ENCODE results near the gene ABCC10. TPM values are rescaled to one million over a fixed set of nuclear protein-coding genes. Genes with fewer than 3 reads are reported as not detected.
"Not testable (repeated sequence)": the region's sequence is repeated elsewhere in the genome, so short reads cannot be mapped to it uniquely, and the experiment has no call there.

The ABCC10 gene
- total and polyA plus RNA-seq, 12 donors = 7.1 to 44.3 (median 10.9) TPM

DNA sequence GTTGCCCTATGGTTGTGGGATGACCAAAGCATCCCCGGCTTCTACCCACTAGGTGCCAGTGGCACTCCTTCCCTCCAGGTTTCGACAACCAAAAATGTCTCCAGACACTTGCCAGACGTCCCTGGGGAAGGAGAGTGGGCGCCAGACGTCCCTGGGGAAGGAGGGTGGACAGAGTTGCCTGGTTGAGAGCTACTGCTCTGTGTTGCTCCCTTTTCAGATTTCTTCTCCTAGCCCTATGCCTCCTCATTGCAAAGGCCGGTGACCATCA is 69.7 kb downstream of the ABCC10 start:
- WGBS, 2 donors = 65 to 75% methylated on average over 6 of the region's 6 CpGs
- Histone ChIP-seq H3K27me3 (no peaks in the 10 kb centered on the region), H3K4me1 (peaks cover under 1 to 80% (median 43%) of the 10 kb centered on the region in 9 donors), H3K36me3 (peaks cover 0 to 43% (median 17%) of the 10 kb centered on the region in 9 donors), H3K27ac (peak overlapping the region in 3 of 10 donors; percentile 39 to 74 (median 58)), H3K4me3 (no peak overlapping the region), H3K9me3 (no peaks in the 10 kb centered on the region)
- TF ChIP-seq, protein P1, sequence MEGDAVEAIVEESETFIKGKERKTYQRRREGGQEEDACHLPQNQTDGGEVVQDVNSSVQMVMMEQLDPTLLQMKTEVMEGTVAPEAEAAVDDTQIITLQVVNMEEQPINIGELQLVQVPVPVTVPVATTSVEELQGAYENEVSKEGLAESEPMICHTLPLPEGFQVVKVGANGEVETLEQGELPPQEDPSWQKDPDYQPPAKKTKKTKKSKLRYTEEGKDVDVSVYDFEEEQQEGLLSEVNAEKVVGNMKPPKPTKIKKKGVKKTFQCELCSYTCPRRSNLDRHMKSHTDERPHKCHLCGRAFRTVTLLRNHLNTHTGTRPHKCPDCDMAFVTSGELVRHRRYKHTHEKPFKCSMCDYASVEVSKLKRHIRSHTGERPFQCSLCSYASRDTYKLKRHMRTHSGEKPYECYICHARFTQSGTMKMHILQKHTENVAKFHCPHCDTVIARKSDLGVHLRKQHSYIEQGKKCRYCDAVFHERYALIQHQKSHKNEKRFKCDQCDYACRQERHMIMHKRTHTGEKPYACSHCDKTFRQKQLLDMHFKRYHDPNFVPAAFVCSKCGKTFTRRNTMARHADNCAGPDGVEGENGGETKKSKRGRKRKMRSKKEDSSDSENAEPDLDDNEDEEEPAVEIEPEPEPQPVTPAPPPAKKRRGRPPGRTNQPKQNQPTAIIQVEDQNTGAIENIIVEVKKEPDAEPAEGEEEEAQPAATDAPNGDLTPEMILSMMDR (IDR thresholded peaks at IDR 0.05) = no peak
- DNase-seq (no peak), ATAC-seq (no peak)
- intact Hi-C loops (cut with DNase I) = loop anchor here in 5 of 10 donors (2.0 to 10.0 kb wide), 5 partner anchors 40 to 132 kb away; partner anchors contain the start of genes DLK2 (in 3 of the 5) and ZNF318 (in 2 of the 5)

DNA sequence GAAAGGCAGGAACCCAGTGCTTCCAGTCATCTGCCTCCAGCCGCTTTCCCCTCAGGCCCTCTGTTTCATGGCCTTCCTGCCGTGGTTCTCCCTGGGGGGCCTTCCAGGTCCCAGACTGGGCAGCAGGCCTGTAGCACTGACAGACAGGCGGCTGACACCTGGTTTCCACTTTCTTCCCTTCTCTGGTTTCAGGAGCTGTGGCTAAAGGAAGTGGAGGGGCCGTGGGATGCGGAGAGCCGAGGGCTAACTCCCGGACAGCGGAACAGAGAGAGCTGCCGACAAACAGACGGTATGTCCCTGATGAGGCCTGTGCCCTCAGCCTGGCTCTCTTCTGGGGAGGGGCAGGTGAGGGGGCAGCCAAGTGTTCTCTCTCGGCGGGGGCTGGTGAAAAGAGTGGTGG is 70.3 kb downstream of the ABCC10 start:
- Histone ChIP-seq H3K36me3 (peaks cover 0 to 49% (median 22%) of the 10 kb centered on the region in 9 donors), H3K4me1 (peaks cover 6 to 80% (median 43%) of the 10 kb centered on the region in 9 donors), H3K27ac (peak overlapping the region in 4 of 10 donors; percentile 20 to 74 (median 58)), H3K9me3 (no peaks in the 10 kb centered on the region), H3K27me3 (no peaks in the 10 kb centered on the region), H3K4me3 (no peak overlapping the region)
- ATAC-seq (no peak), DNase-seq (no peak)
- intact Hi-C loops (cut with DNase I) = loop anchor here in 5 of 10 donors (2.0 to 10.0 kb wide), 5 partner anchors 40 to 133 kb away; partner anchors contain the start of genes DLK2 (in 3 of the 5) and ZNF318 (in 2 of the 5)
- 65 to 79% methylated on average over 12 of the region's 12 CpGs for WGBS, 2 donors
- TF ChIP-seq, protein P1 (IDR thresholded peaks at IDR 0.05) = no peak

DNA sequence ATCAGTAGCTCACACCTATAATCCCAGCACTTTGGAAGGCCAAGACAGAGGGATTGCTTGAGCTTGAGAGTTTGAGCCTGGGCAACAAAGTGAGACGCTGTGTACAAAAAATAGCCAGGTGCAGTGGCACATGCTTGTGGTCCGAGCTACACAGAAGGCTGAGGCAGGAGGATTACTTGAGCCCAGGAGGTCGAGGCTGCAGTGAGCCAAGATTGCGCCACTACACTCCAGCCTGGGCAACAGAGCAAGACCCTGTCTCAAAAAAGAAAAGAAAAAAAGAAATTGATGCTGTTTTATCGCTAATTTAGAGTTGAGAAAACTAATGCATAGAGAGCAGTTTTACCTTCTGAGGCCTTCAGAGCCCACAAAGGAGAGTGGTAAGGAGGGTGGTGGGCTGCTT is 71.0 kb downstream of the ABCC10 start:
- not testable (repeated sequence) for ATAC-seq
- peaks cover 0 to 55% (median 28%) of the 10 kb centered on the region in 9 donors for H3K36me3 ChIP-seq

DNA sequence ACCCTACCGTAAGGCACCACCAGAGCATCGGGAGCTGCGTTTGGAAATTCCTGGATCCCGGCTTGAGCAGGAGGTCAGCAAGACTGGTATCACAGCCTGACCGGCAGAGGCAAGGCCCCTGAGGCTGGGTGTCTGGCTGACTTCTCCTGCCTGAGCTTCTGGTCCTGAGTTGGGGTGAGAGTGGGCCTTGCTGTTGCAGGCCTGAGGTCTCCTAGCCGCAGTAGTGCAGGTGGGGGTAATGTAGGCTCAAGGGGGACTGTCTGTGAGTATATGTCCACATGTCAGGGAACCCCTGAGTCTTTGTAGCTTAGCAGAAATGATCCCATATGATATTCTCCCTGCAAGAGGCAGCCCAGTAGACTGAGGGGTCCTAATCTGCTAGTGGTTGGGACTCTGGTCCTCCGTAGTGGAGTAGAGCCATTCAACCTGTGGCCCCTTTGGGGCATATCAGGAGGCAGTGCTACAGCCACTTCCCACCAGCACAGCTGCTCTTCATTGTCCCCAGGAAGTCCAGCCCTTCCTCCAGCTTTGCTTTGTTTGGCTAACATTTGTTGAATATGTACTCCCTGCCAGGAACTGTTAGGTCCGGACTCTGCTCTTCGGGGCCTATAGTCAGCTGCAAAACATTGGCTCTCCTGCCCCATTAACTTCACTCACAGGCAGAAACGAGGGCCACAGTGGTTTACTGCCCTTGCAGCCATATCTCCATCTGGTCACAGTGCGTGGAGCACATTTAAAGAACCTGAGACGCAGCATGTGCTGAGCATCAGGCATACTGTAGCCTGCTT is 71.9 kb downstream of the ABCC10 start:
- DNase-seq (peak in 1 of 2 donors; percentile 66), ATAC-seq (peak in 7 of 8 donors; percentile 48 to 73 (median 63))
- Histone ChIP-seq H3K36me3 (peaks cover 0 to 65% (median 31%) of the 10 kb centered on the region in 9 donors), H3K9me3 (no peaks in the 10 kb centered on the region), H3K4me3 (no peak overlapping the region), H3K27me3 (no peaks in the 10 kb centered on the region), H3K4me1 (peaks cover 10 to 84% (median 41%) of the 10 kb centered on the region in 9 donors), H3K27ac (peak overlapping the region; percentile 14 to 80 (median 58))
- intact Hi-C loops (cut with DNase I) = loop anchor here in 4 of 10 donors (5.0 to 10.0 kb wide), 4 partner anchors 42 to 134 kb away; partner anchors contain the start of genes DLK2 (in 2 of the 4) and ZNF318 (in 2 of the 4)
- 68 to 75% methylated on average over 12 of the region's 12 CpGs for WGBS, 2 donors
- TF ChIP-seq, protein P1 (IDR thresholded peaks at IDR 0.05) = no peak

More for the DNA sequence above, 71.0 kb downstream of the ABCC10 start:
- WGBS, 2 donors = 94 to 97% methylated on average over 5 of the region's 5 CpGs
- H3K4me3 ChIP-seq, H3K27me3 ChIP-seq, DNase-seq, H3K9me3 ChIP-seq: not testable (repeated sequence)
- peak overlapping the region in 6 of 10 donors; percentile 48 to 80 (median 64) for H3K27ac ChIP-seq
- intact Hi-C loops (cut with DNase I) = loop anchor here in 4 of 10 donors (5.0 to 10.0 kb wide), 4 partner anchors 41 to 133 kb away; partner anchors contain the start of genes DLK2 (in 2 of the 4) and ZNF318 (in 2 of the 4)
- peaks cover 10 to 86% (median 47%) of the 10 kb centered on the region in 9 donors for H3K4me1 ChIP-seq

Small RNA genes lying within 50 kb of the gene (microRNA-seq; reads per million reads assigned to microRNA genes)
- gene MIR6780B = 0 to 0.60 reads per million in 2 donors

Other genes starting within 250 kb of the ABCC10 start
- gene CUL9, start 245.3 kb upstream of the ABCC10 start, total RNA-seq = 10 to 100 TPM in 8 of 10 donors, 1 to 10 TPM in 2; 7.8 to 17.1 (median 13.4) TPM
- gene CUL9, start 245.3 kb upstream of the ABCC10 start, polyA plus RNA-seq = 10 to 100 TPM in 1 of 2 donors, 1 to 10 TPM in 1; 9.0 to 32.0 TPM
- 10 to 100 TPM; 16.0 to 29.6 (median 25.7) TPM for gene DNPH1, start 198.1 kb upstream of the ABCC10 start, total RNA-seq
- 10 to 100 TPM; 25.0 to 51.3 TPM for gene DNPH1, start 198.1 kb upstream of the ABCC10 start, polyA plus RNA-seq
- gene TTBK1, start 184.1 kb upstream of the ABCC10 start, total RNA-seq = under 1 TPM; 0.22 to 0.69 (median 0.32) TPM
- under 1 TPM; 0.04 to 0.22 TPM for gene TTBK1, start 184.1 kb upstream of the ABCC10 start, polyA plus RNA-seq
- gene SLC22A7, start 129.3 kb upstream of the ABCC10 start, total RNA-seq = under 1 TPM in 5 of 10 donors, not detected in 5; 0.15 to 0.37 (median 0.25) TPM
- gene SLC22A7, start 129.3 kb upstream of the ABCC10 start, polyA plus RNA-seq = under 1 TPM in 1 of 2 donors, not detected in 1; 0.15 TPM
- gene CRIP3, start 118.7 kb upstream of the ABCC10 start, total RNA-seq = 10 to 100 TPM in 7 of 10 donors, 1 to 10 TPM in 3; 2.7 to 84.5 (median 26.3) TPM
- 10 to 100 TPM in 1 of 2 donors, 1 to 10 TPM in 1; 3.0 to 72.3 TPM for gene CRIP3, start 118.7 kb upstream of the ABCC10 start, polyA plus RNA-seq
- gene ZNF318, start 57.9 kb upstream of the ABCC10 start, total RNA-seq = 10 to 100 TPM in 9 of 10 donors, 1 to 10 TPM in 1; 9.3 to 20.4 (median 14.0) TPM
- 10 to 100 TPM in 1 of 2 donors, 1 to 10 TPM in 1; 3.4 to 13.8 TPM for gene ZNF318, start 57.9 kb upstream of the ABCC10 start, polyA plus RNA-seq
- gene DLK2, start 28.0 kb downstream of the ABCC10 start, total RNA-seq = 1 to 10 TPM in 6 of 10 donors, under 1 TPM in 3, not detected in 1; 0.28 to 5.1 (median 1.2) TPM
- gene DLK2, start 28.0 kb downstream of the ABCC10 start, polyA plus RNA-seq = 1 to 10 TPM; 1.8 to 4.5 TPM
- gene TJAP1, start 50.0 kb downstream of the ABCC10 start, total RNA-seq = 10 to 100 TPM; 14.7 to 29.3 (median 19.6) TPM
- 10 to 100 TPM; 13.0 to 29.7 TPM for gene TJAP1, start 50.0 kb downstream of the ABCC10 start, polyA plus RNA-seq
- 1 to 10 TPM in 8 of 10 donors, under 1 TPM in 2; 0.53 to 3.8 (median 2.1) TPM for gene LRRC73, start 82.8 kb downstream of the ABCC10 start, total RNA-seq
- 1 to 10 TPM in 1 of 2 donors, under 1 TPM in 1; 0.44 to 1.9 TPM for gene LRRC73, start 82.8 kb downstream of the ABCC10 start, polyA plus RNA-seq
- gene YIPF3, start 89.4 kb downstream of the ABCC10 start, total RNA-seq = 10 to 100 TPM; 52.6 to 86.3 (median 69.0) TPM
- gene YIPF3, start 89.4 kb downstream of the ABCC10 start, polyA plus RNA-seq = 100 to 1,000 TPM in 1 of 2 donors, 10 to 100 TPM in 1; 50.3 to 115 TPM
- 10 to 100 TPM; 10.3 to 21.9 (median 15.3) TPM for gene POLR1C, start 89.5 kb downstream of the ABCC10 start, total RNA-seq
- gene POLR1C, start 89.5 kb downstream of the ABCC10 start, polyA plus RNA-seq = 10 to 100 TPM; 13.9 to 35.5 TPM
- 10 to 100 TPM; 11.7 to 20.1 (median 17.0) TPM for gene XPO5, start 148.5 kb downstream of the ABCC10 start, total RNA-seq
- gene XPO5, start 148.5 kb downstream of the ABCC10 start, polyA plus RNA-seq = 10 to 100 TPM in 1 of 2 donors, 1 to 10 TPM in 1; 6.9 to 10.8 TPM
- gene POLH, start 148.6 kb downstream of the ABCC10 start, total RNA-seq = 10 to 100 TPM in 4 of 10 donors, 1 to 10 TPM in 6; 5.5 to 11.2 (median 8.9) TPM
- gene POLH, start 148.6 kb downstream of the ABCC10 start, polyA plus RNA-seq = 1 to 10 TPM; 2.1 to 2.7 TPM
- gene GTPBP2, start 201.7 kb downstream of the ABCC10 start, total RNA-seq = 10 to 100 TPM; 19.5 to 32.1 (median 25.1) TPM
- gene GTPBP2, start 201.7 kb downstream of the ABCC10 start, polyA plus RNA-seq = 10 to 100 TPM; 37.3 to 37.9 TPM
- gene MAD2L1BP, start 208.3 kb downstream of the ABCC10 start, total RNA-seq = 10 to 100 TPM; 20.7 to 34.8 (median 28.1) TPM
- gene MAD2L1BP, start 208.3 kb downstream of the ABCC10 start, polyA plus RNA-seq = 10 to 100 TPM; 13.5 to 29.2 TPM
- under 1 TPM in 5 of 10 donors, not detected in 5; 0.09 to 0.15 (median 0.12) TPM for gene RSPH9, start 217.5 kb downstream of the ABCC10 start, total RNA-seq
- gene RSPH9, start 217.5 kb downstream of the ABCC10 start, polyA plus RNA-seq = under 1 TPM; 0.44 to 0.45 TPM

Measured in heart right ventricle (tissue), 16 donors.